Rectal smooth muscle tissue (tissue), 1 donor: ENCODE results near the gene ADISSP.

Experiments used
- H3K27ac ChIP-seq: one replicate; pipeline ENCODE4 v1.7.0; 2013; ENCODE audit warnings: low read depth, low read length, inconsistent platforms
- H3K27me3 ChIP-seq: one replicate; pipeline ENCODE4 v1.7.0; 2013; ENCODE audit warnings: low read length; ENCODE audit not compliant: control insufficient read depth, insufficient read depth
- H3K36me3 ChIP-seq: one replicate; pipeline ENCODE4 v1.7.0; 2013; ENCODE audit warnings: low read length; ENCODE audit not compliant: control insufficient read depth, insufficient read depth
- H3K4me1 ChIP-seq: one replicate; pipeline ENCODE4 v1.7.0; 2013; ENCODE audit warnings: low read length; ENCODE audit not compliant: control insufficient read depth, insufficient read depth
- H3K4me3 ChIP-seq: one replicate; pipeline ENCODE4 v1.7.0; 2013; ENCODE audit warnings: low read length
- H3K9ac ChIP-seq: one replicate; pipeline ENCODE4 v1.7.0; 2013; ENCODE audit warnings: low read length

The ADISSP gene

DNA sequence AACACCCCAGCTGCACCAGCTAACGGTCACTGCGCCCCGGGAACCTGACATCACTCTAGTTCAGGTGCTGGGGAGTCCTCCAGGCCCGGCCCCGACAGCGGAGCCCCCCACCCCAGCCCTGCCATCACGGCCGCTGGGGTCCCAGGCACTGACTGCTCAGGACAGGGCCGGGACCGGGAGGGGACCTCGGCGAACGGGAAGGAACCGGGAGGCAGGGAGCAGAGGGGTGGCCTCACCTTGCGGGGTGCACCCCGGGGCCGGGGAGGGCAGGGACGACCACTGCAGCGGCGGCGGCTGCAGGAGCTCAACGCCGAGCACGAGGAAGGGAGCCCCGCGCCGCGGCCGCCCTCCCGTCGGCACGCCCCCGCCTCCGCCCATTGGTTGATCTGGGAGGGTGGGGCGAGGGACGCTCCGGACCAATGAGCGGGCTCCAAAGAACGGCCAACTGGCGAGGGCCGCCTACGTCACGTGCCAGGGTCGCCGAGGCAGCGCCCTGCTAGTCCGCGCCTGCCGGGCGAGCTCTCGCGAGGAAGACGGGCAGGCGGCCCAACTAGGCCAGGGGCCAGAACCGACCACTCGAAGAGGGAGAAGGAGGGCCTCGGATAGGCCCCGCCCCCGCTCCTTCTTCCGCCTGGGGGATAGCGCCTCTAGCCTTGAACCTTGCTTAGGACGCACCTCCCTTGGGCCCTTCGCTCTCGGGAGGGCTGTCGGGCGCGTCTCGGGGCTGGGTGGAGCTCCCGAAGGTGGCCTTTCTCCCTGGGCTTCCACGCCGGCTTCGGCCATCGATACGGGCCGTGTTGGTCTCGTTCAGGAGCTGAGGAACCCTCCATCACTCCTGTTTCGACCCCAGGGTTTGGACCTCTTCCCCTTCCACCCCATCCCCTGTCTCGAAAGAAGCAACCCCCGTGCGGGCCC lies at the start of gene ADISSP:
TSS of gene ADISSP (minus strand) at position 327 of the 915 bp plus-strand sequence. CDS start 7,653 bp downstream, outside the sequence.
- H3K9ac ChIP-seq: peak within 1 kb of the TSS; percentile 85
- no peaks in the 10 kb centered on the region for H3K36me3 ChIP-seq
- peak within 1 kb of the TSS; percentile 82 for H3K4me3 ChIP-seq
- peaks cover 6% of the 10 kb centered on the region for H3K4me1 ChIP-seq
- no peaks in the 10 kb centered on the region for H3K27me3 ChIP-seq
- H3K27ac ChIP-seq: peak within 1 kb of the TSS; percentile 96

GRCh38 chr20:3815703-3816315 lies 48.3 kb upstream of the ADISSP start:
- Histone ChIP-seq H3K4me3 (no peak overlapping the region), H3K9ac (no peak overlapping the region), H3K27me3 (no peaks in the 10 kb centered on the region), H3K27ac (no peak overlapping the region), H3K36me3 (no peaks in the 10 kb centered on the region), H3K4me1 (peaks cover 21% of the 10 kb centered on the region)

GRCh38 chr20:3814928-3815495 lies 47.5 kb upstream of the ADISSP start:
- peaks cover 24% of the 10 kb centered on the region for H3K4me1 ChIP-seq
- no peaks in the 10 kb centered on the region for H3K27me3 ChIP-seq
- H3K9ac ChIP-seq: no peak overlapping the region
- no peaks in the 10 kb centered on the region for H3K36me3 ChIP-seq
- H3K4me3 ChIP-seq: no peak overlapping the region
- H3K27ac ChIP-seq: no peak overlapping the region

GRCh38 chr20:3813848-3814581 lies 46.5 kb upstream of the ADISSP start:
- no peaks in the 10 kb centered on the region for H3K36me3 ChIP-seq
- no peak overlapping the region for H3K27ac ChIP-seq
- no peak overlapping the region for H3K9ac ChIP-seq
- no peak overlapping the region for H3K4me3 ChIP-seq
- H3K4me1 ChIP-seq: peaks cover 19% of the 10 kb centered on the region
- H3K27me3 ChIP-seq: no peaks in the 10 kb centered on the region

- Histone ChIP-seq H3K27ac (no peak overlapping the region), H3K36me3 (no peaks in the 10 kb centered on the region), H3K9ac (no peak overlapping the region), H3K4me3 (no peak overlapping the region), H3K27me3 (no peaks in the 10 kb centered on the region), H3K4me1 (peaks cover 20% of the 10 kb centered on the region)
Measured at GRCh38 chr20:3812975-3813847, 45.7 kb upstream of the ADISSP start.

- no peaks in the 10 kb centered on the region for H3K27me3 ChIP-seq
- H3K4me3 ChIP-seq: peak overlapping the region; percentile 22
- peak overlapping the region; percentile 88 for H3K27ac ChIP-seq
- H3K9ac ChIP-seq: peak overlapping the region; percentile 32
- H3K36me3 ChIP-seq: no peaks in the 10 kb centered on the region
- peaks cover 27% of the 10 kb centered on the region for H3K4me1 ChIP-seq
Measured at GRCh38 chr20:3812259-3812681, 44.7 kb upstream of the ADISSP start.

GRCh38 chr20:3811467-3812258 lies 44.1 kb upstream of the ADISSP start:
- Histone ChIP-seq H3K4me1 (peaks cover 33% of the 10 kb centered on the region), H3K36me3 (no peaks in the 10 kb centered on the region), H3K9ac (peak overlapping the region; percentile 32), H3K27me3 (no peaks in the 10 kb centered on the region), H3K27ac (peak overlapping the region; percentile 88), H3K4me3 (peak overlapping the region; percentile 79)

DNA sequence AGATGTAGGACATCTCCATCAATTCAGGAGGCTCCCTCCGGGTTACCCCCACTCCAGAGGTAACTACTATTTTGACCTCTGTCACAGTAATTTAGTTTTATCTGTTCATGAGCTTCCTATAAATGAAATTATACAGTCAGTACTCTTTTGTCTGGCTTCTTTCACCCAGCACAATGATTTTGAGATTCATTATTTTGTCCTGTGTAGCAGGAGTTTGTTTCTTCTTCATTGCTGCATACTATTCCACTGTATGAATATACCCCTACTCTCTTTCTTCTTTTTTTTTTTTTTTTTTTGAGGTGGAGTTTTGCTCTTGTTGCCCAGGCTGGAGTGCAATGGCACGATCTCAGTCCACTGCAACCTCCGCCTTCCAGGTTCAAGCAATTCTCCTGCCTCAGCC lies 41.0 kb upstream of the ADISSP start:
- H3K27me3 ChIP-seq: no peaks in the 10 kb centered on the region
- H3K4me3 ChIP-seq: no peak overlapping the region
- peaks cover 43% of the 10 kb centered on the region for H3K4me1 ChIP-seq
- no peak overlapping the region for H3K9ac ChIP-seq
- peaks cover 12% of the 10 kb centered on the region for H3K36me3 ChIP-seq
- peak overlapping the region; percentile 96 for H3K27ac ChIP-seq

DNA sequence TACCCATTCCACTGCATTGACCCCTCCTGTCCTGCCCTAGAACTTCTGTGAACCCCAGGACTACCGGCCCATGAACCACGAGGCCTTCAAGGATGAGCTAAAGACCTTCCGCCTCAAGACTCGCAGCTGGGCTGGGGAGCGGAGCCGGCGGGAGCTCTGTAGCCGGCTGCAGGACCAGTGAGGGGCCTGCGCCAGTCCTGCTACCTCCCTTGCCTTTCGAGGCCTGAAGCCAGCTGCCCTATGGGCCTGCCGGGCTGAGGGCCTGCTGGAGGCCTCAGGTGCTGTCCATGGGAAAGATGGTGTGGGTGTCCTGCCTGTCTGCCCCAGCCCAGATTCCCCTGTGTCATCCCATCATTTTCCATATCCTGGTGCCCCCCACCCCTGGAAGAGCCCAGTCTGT lies 37.2 kb upstream of the ADISSP start:
- peaks cover 28% of the 10 kb centered on the region for H3K36me3 ChIP-seq
- no peaks in the 10 kb centered on the region for H3K27me3 ChIP-seq
- no peak overlapping the region for H3K4me3 ChIP-seq
- peaks cover 28% of the 10 kb centered on the region for H3K4me1 ChIP-seq
- no peak overlapping the region for H3K9ac ChIP-seq
- H3K27ac ChIP-seq: peak overlapping the region; percentile 96

- H3K9ac ChIP-seq: no peak overlapping the region
- H3K4me1 ChIP-seq: peaks cover 28% of the 10 kb centered on the region
- peaks cover 28% of the 10 kb centered on the region for H3K36me3 ChIP-seq
- H3K27me3 ChIP-seq: no peaks in the 10 kb centered on the region
- no peak overlapping the region for H3K4me3 ChIP-seq
- H3K27ac ChIP-seq: no peak overlapping the region
Measured at GRCh38 chr20:3804254-3804751, 36.8 kb upstream of the ADISSP start.

- Histone ChIP-seq H3K36me3 (peaks cover 28% of the 10 kb centered on the region), H3K27me3 (no peaks in the 10 kb centered on the region), H3K4me3 (no peak overlapping the region), H3K27ac (no peak overlapping the region), H3K9ac (no peak overlapping the region), H3K4me1 (peaks cover 28% of the 10 kb centered on the region)
Measured at GRCh38 chr20:3803854-3804253, 36.3 kb upstream of the ADISSP start.
